Heart right ventricle (tissue), 16 donors: ENCODE data around the gene PARN. TPM values are rescaled to one million over a fixed set of nuclear protein-coding genes. Genes with fewer than 3 reads are reported as not detected.

Experiments
- ATAC-seq, 8 donors: fragments of 200-7000 bp; cut with Tn5 transposase; one replicate each; pipeline ENCODE4 v1.9.1; 2020; ENCODE audit warnings: mild to moderate bottlenecking in 8 of 8, moderate library complexity in 8 of 8, moderate number of reproducible peaks in 1 of 8
- DNase-seq, 2 donors: peaks; one replicate each; pipeline ENCODE4 v3.0.0-alpha.2; 2020
- H3K27ac ChIP-seq, 10 donors: fragments of 200-600 bp; sonication (generic) in 2 of 10; one replicate each; pipeline versions ENCODE4 v1.5.0 to v1.8.0; 2020 to 2022; ENCODE audit warnings: mild to moderate bottlenecking in 3 of 10
- H3K27me3 ChIP-seq, 7 donors: fragments of 200-600 bp; one replicate each; pipeline ENCODE4 v1.8.0; 2021 to 2022; ENCODE audit warnings: mild to moderate bottlenecking in 2 of 7
- H3K36me3 ChIP-seq, 9 donors: fragments of 200-600 bp; sonication (generic) in 1 of 9; one replicate each; pipeline versions ENCODE4 v1.5.0 to v1.8.0; 2020 to 2022; ENCODE audit warnings: mild to moderate bottlenecking in 2 of 9
- H3K4me1 ChIP-seq, 9 donors: fragments of 200-600 bp; sonication (generic) in 1 of 9; one replicate each; pipeline versions ENCODE4 v1.5.0 to v1.8.0; 2020 to 2022; ENCODE audit warnings: mild to moderate bottlenecking in 4 of 9
- H3K4me3 ChIP-seq, 10 donors: fragments of 200-600 bp; sonication (generic) in 2 of 10; one replicate each; pipeline versions ENCODE4 v1.5.0 to v1.8.0; 2020 to 2022; ENCODE audit warnings: mild to moderate bottlenecking in 7 of 10, moderate library complexity in 2 of 10
- H3K9me3 ChIP-seq, 11 donors: fragments of 200-600 bp in 10 of 11; sonication (generic) in 2 of 11; one replicate each; pipeline versions ENCODE4 v1.5.0 to v1.8.0; 2013 to 2022; ENCODE audit warnings: mild to moderate bottlenecking in 2 of 11, control low read depth in 1 of 11, moderate library complexity in 1 of 11
- WGBS, 2 donors: extraction: QIAGEN DNeasy Blood & Tissue Kit; methylation state at CpG; one replicate each; pipeline ENCODE4 v1.1.7; 2013; ENCODE audit warnings: inconsistent platforms in 1 of 2; 5-methylcytosine and 5-hydroxymethylcytosine counted together
- intact Hi-C, 10 donors: fragments of 100-400 bp; cut with DNase I; formaldehyde crosslinking; loops; one replicate each; pipeline versions ENCODE4 v1.11.1 to v1.14.2; 2022
- polyA plus RNA-seq, 2 donors: library from polyadenylated mRNA; stranded (reverse); fragments of 200-250 nt; gene quantifications; one replicate each; pipeline ENCODE4 v1.2.3, GENCODE V29; 2013
- total RNA-seq, 10 donors: library from RNA; stranded (reverse); fragmentation: NEBNext Ultra II Directional in 3 of 10; extraction: Animal tissue kit (Norgen Biotek cat#: 25700) in 3 of 10; gene quantifications; one replicate each; pipeline versions ENCODE4 v1.2.1 to v1.2.4, GENCODE V29; 2021 to 2023
- TF ChIP-seq, protein P1 (sequence below), 9 donors: fragments of 200-600 bp; sonication (generic) in 2 of 9; IDR thresholded peaks; one replicate each; pipeline versions ENCODE4 v1.5.0 to v1.8.0; 2021 to 2022; ENCODE audit warnings: antibody characterized with exemption in 9 of 9, mild to moderate bottlenecking in 5 of 9, moderate library complexity in 1 of 9
- donor health status: Arrhythmogenic right ventricular cardiomyopathy.
- donor health status: ischemic (EF 13 %, LVEDD 7.1; RV severe dilation, severe dysfunction).
- donor health status: healthy with polysubstance abuse.
- donor health status: DM: no; HTN: yes; CAD: no.
- donor health status: DM: no; HTN: no; CAD: no.
- donor health status: ischemic (EF 25% LVEDD 6.9; RV normal size, moderate dysfunction).
- donor health status: ischemic (EF 25% LVEDD 5.7; RV mildly dilated, moderate dysfunction).
- donor health status: healthy.
- donor health status: DM: yes; HTN: yes; CAD: no.
- donor health status: Ischemic cardiomyopathy.
- donor health status: ischemic (EF 35%, LVEDD 5.7; RV mildly dilated, moderate dysfunction).
- donor health status: nonischemic (EF 11% LVEDD 7.7; RV severe dilation, severe dysfunction).
- donor health status: DM: yes; HTN: yes; CAD: no.
- donor health status: PGD.
- donor health status: ischemic (EF 29% LVEDD 5.4; RV normal size, mild dysfunction).
- donor health status: nonischemic (EF 23%, LVEDD 6.1; RV moderate dilation, normal function).

The PARN gene
- total and polyA plus RNA-seq, 12 donors = 7.0 to 25.3 (median 22.8) TPM

DNA sequence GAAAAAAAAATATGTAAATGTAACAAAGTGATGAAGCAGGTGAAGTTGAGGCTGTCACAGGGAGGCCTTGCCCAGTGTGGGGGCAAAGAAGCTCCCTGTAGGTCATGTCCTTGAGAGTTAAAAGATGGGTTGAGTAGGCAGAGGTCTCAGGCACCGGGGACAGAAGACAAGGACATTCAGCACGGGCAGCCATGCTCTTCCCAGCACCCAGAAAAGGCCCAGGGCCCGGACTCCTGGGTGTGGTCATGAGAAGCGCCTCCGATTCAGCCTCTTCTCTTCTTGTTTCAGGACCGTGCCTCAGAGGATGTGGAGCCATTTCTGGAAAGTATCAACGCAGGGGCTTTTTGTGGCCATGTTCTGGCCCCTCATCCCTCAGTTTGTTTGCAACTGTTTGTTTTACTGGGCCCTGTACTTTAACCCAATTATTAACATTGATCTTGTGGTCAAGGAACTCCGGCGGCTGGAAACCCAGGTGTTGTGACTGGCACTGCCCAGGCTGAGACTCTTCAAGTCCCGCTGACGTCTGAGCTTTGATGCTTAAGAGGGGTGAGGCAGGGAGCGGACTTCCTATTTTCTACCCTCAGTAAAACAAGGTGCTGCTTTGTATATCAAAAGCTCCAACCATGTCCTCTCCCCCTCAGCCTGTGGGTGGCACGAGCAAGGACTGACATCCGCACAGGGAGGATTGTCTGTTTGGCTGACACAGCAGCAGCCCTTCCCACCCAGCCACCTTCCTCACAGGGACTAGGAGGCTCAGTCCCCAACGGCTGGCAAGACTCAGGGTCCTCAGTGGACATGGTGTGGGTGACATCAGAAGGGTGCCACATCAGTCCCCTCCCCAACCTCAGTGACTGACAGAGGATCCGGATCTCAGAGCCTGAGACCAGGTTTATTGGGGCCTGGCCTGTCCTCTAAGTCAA lies 37.5 kb upstream of the PARN start:
- Histone ChIP-seq H3K4me3 (no peak overlapping the region), H3K27ac (no peak overlapping the region), H3K4me1 (no peaks in the 10 kb centered on the region), H3K27me3 (no peaks in the 10 kb centered on the region), H3K9me3 (no peaks in the 10 kb centered on the region), H3K36me3 (peaks cover 0 to 74% (median 56%) of the 10 kb centered on the region in 9 donors)
- TF ChIP-seq, protein P1, sequence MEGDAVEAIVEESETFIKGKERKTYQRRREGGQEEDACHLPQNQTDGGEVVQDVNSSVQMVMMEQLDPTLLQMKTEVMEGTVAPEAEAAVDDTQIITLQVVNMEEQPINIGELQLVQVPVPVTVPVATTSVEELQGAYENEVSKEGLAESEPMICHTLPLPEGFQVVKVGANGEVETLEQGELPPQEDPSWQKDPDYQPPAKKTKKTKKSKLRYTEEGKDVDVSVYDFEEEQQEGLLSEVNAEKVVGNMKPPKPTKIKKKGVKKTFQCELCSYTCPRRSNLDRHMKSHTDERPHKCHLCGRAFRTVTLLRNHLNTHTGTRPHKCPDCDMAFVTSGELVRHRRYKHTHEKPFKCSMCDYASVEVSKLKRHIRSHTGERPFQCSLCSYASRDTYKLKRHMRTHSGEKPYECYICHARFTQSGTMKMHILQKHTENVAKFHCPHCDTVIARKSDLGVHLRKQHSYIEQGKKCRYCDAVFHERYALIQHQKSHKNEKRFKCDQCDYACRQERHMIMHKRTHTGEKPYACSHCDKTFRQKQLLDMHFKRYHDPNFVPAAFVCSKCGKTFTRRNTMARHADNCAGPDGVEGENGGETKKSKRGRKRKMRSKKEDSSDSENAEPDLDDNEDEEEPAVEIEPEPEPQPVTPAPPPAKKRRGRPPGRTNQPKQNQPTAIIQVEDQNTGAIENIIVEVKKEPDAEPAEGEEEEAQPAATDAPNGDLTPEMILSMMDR (IDR thresholded peaks at IDR 0.05) = no peak
- ATAC-seq (no peak), DNase-seq (no peak)
- 88 to 89% methylated on average over 16 of the region's 16 CpGs for WGBS, 2 donors
- intact Hi-C loops = no loop called here

DNA sequence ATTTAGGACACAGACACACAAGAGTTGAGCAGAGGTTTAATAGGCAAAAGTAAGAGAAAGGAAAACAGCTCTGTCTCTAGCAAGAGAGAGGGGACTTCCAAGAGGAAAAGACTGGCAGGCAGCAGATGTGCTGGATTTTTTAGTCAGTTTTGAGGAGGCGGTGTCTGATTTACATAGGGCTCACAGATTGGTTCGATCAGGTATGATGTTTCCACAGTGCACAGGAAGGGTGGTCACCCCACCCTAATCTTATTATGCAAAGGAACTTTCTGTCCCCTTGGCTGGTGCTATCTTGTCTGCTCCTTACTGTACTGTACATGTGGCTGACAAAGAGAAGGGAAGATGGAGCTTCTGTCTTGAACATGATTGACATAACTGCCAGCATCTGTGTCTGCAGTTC lies 28.0 kb upstream of the PARN start:
- 73 to 79% methylated on average over 2 of the region's 2 CpGs for WGBS, 2 donors
- H3K4me1 ChIP-seq = no peaks in the 10 kb centered on the region
- H3K4me3 ChIP-seq = no peak overlapping the region
- no peak for ATAC-seq
- peaks cover 0 to 100% (median 57%) of the 10 kb centered on the region in 9 donors for H3K36me3 ChIP-seq
- no peak overlapping the region for H3K27ac ChIP-seq
- H3K27me3 ChIP-seq = no peaks in the 10 kb centered on the region
- DNase-seq = no peak
- no peaks in the 10 kb centered on the region for H3K9me3 ChIP-seq
- TF ChIP-seq, protein P1 (IDR thresholded peaks at IDR 0.05) = no peak
- intact Hi-C loops = no loop called here

DNA sequence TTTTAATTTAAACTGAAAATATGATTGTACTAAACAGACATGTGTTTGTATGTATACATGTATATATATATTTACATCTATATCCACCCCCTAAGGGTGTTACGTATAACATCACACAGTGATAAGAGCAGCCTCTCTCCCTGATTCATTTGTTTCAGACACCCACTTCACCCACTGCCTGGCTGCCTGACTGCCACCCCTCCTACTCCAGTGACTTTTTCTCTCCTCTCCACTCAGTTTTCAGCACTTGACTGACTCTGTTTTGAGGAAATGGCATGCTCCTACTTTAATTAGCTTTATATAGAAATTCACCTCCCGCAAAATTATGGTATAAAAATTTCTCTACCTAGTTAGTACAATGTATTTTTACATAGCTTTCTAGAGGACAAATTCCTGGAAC lies 22.7 kb upstream of the PARN start:
- H3K27me3 ChIP-seq = no peaks in the 10 kb centered on the region
- TF ChIP-seq, protein P1 (IDR thresholded peaks at IDR 0.05) = no peak
- WGBS, 2 donors = 91 to 95% methylated on average over 2 of the region's 2 CpGs
- H3K4me1 ChIP-seq = no peaks in the 10 kb centered on the region
- no peak for ATAC-seq
- intact Hi-C loops = no loop called here
- no peak overlapping the region for H3K27ac ChIP-seq
- H3K4me3 ChIP-seq = no peak overlapping the region
- no peaks in the 10 kb centered on the region for H3K9me3 ChIP-seq
- peaks cover 0 to 100% (median 58%) of the 10 kb centered on the region in 9 donors for H3K36me3 ChIP-seq
- no peak for DNase-seq

DNA sequence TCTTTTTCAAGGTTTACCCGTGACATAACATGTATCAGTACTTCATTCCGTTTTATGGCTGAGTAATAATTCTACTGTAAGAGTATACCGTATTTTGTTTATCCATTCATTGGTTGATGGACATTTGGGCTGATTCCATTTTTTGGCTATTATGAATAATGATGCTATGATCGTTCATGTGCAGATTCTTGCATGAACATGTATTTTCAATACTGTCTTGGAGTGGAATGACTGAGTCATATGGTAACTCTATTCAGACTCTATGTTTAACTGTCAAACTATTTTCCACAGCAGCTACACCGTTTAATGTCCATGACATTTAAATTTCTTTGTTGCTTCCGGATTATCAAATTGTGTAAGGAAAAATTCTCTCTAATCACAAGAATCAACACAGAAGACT lies 20.6 kb upstream of the PARN start:
- H3K27me3 ChIP-seq = no peaks in the 10 kb centered on the region
- no peak overlapping the region for H3K4me3 ChIP-seq
- H3K9me3 ChIP-seq = no peaks in the 10 kb centered on the region
- 84 to 87% methylated on average over 6 of the region's 6 CpGs for WGBS, 2 donors
- TF ChIP-seq, protein P1 (IDR thresholded peaks at IDR 0.05) = no peak
- H3K27ac ChIP-seq = no peak overlapping the region
- intact Hi-C loops = no loop called here
- no peaks in the 10 kb centered on the region for H3K4me1 ChIP-seq
- DNase-seq (no peak), ATAC-seq (no peak)
- H3K36me3 ChIP-seq = peaks cover 0 to 100% (median 48%) of the 10 kb centered on the region in 9 donors
